Stimulated activated CD4-positive, alpha-beta T cell treated with anti-CD3 and anti-CD28 coated beads, Interleukin-15, amount 100 ng/mL, for 48 hours (primary cell): Measurements from ENCODE around the gene IDH1.
"Not testable (repeated sequence)": the region's sequence is repeated elsewhere in the genome, so short reads cannot be mapped to it uniquely, and the experiment has no call there.

Experiments
- DNase-seq, 2 donors: peaks; one replicate each; pipeline ENCODE4 v3.0.0-alpha.2; 2020; ENCODE audit warnings: low read depth in 2 of 2

Gene IDH1

DNA sequence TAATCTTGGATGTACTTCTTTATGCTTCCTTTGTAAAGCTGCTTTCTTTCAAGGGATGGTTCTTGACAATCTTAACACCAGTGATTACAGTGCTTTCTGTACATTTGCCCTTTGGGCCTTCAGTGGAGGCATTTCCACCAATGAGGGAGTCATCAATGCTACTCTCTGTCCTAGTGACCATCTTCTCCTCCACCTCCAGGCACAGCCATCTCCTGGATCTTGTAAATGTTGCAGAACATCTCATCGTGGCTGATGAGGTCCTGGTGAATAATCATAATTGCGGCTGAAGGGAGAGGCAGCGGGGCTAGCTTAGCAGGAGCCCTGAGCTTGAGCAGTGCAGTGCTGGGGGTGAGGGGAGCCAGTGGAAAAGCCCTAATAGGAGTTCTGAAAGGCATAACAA, 32.5 kb downstream of the IDH1 start:
- DNase-seq: no peak

DNA sequence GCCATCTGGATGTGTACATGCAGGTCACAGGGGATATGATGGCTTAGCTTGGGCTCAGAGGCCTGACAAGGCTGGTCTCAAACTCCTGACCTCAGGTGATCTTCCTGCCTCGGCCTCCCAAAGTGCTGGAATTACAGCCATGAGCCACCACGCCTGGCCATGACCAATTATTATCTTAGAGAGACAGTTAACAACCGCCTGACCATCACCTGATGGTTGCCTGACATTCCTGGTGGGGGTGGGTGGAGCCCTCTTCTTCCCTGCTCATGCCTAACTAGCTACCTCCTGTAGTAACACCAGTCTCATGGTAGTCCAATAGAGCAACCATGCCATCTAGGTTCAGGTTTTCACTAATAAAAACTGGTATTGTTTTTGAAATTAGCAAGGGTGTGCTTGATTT, 33.0 kb downstream of the IDH1 start:
- not testable (repeated sequence) for DNase-seq

DNA sequence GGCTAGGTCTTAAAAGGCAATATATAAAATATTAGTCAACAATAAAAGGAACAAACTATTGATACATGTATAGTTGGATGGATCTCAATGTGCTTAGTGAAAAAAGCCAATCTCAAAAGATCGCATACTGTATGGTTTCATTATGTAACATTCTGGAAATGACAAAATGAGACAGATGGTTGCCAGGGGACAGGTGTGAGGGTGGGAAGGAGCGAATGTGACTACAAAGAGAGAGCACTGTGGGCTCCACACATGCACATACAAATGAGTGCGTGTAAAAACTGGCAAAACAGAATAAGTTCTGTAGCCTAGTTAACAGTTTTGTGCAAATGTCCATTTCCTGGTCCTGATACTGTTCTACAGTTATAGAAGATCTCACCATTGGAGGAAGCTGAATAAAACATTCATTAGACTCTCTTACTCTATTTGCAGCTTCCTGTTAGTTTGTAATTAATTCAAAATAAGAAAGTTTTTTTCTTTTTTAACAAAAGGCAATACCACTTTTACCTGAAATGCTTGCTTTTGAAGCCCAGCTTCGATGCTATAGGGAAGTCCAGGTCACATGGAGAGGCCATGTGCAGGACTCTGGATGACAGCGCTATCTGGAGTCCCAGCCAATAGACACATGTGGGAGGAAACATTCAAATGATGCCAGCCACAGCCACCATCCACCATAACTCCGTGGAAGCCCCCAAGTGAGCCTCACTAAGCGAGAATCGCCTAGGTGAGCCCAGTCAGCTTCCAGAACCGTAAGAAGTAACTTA, 44.0 kb downstream of the IDH1 start:
- DNase-seq: no peak

DNA sequence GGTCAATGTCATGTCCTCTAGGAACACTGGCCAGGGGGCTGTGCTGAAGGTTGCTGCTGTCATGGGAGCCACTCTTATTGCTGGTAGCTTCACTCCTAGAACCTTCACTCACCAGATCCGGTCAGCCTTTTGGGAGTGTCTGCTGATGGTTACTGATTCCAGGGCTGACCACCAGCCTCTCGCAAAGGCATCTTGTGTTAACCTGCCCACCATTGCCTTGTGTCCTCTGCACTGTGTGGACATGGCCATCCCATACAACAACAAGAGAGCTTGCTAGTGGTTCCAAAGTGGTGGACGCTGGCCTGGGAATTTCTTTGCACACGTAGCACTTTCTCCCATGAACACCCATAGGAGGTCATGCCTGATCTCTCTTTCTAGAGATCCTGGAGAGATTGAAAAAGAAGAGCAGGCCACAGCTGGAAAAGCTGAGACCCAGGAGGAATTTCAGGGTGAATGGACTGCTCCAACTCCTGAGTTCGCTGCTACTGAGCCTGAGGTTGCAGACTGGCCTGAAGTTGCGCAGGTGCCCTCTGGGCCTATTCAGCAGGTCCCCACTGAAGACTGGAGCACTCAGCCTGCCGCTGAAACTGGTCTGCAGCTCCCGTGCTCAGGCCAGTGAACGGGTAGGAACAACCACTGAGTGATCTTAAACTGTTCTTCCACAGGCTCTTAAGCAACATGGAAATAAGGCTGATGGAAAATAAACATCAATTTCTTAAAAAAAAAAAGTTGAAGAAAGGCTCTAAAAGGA, 46.4 kb downstream of the IDH1 start:
- DNase-seq: no peak

DNA sequence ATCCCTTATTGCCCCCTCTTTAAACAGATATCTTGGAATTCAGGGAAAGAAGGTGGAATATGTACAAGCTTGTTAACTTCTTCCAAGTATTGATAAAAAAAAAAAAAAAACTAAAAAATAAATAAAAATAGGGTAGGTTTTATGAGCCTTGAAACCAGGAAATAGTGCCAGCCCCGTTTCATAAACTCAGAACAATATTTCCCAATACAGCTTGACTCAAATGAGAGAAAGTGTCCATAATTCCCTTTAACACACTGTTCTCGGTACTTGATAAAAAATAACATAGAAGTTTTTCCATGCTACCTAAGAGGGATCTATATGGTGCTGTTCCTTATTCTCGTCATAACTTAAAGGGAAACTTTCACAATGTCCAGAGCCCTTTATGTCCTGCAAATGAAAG, 47.1 kb downstream of the IDH1 start:
- DNase-seq: no peak

DNA sequence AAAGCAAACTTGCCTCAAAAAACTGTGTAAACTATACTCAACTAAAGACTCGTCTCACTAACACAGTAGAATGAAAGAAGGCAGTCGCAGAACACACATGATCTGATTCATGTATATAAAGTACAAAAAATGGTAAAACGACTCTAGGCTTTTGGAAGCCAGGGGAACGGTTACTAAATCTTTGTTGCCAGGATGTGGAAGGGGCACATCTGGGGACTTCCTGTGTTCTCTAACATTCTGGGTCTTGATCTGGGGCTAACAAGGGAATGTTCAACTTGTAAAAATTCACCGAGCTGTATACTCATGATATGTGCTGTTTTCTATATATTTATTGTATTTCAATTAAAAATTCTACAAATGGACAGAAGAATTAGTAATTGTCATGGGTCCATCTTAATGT, 50.7 kb downstream of the IDH1 start:
- no peak for DNase-seq

DNA sequence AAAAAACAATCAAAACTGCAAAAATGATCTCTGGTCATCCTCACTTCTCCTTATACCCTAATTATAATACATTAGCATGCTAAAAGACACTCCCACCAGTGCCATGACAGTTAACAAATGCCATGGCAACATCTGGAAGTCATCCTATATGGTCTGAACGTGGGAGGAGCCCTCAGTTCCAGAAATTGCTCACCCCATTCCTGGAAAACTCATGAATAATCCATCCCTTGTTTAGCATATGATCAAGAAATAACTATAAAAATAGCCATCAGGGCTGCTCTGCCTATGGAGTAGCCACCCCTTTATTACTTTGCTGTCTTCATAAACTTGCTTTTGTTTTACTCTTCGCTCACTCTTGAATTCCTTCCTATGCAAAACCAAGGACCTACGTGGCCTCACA, 59.3 kb downstream of the IDH1 start:
- DNase-seq: no peak

DNA sequence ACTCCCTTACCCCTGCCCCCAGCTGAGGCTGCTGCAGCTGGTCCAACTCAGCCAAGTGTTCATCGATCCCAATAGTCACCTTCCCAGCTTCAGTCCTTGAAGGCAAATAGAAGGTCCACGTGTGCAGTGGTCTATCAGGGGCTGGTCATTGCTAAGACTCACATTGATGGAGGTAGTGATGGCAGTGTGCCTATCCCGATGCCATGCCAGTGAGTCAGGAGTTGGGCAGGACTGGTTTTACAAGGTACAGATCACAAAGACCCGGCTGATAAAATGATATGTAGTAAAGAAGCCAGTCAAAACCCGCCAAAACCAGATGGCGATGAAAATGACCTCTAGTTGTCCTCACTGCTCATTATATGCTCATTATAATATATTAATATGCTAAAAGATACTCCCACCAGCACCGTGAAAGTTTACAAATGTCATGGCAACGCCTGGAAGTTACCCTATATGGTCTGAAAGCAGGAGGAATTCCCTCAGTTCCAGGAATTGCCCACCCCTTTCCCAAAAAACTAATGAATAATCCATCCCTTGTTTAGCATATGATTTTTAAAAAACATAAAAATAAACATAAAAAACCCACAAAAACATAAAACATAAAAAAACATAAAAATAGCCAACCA, 62.1 kb downstream of the IDH1 start:
- no peak for DNase-seq

DNA sequence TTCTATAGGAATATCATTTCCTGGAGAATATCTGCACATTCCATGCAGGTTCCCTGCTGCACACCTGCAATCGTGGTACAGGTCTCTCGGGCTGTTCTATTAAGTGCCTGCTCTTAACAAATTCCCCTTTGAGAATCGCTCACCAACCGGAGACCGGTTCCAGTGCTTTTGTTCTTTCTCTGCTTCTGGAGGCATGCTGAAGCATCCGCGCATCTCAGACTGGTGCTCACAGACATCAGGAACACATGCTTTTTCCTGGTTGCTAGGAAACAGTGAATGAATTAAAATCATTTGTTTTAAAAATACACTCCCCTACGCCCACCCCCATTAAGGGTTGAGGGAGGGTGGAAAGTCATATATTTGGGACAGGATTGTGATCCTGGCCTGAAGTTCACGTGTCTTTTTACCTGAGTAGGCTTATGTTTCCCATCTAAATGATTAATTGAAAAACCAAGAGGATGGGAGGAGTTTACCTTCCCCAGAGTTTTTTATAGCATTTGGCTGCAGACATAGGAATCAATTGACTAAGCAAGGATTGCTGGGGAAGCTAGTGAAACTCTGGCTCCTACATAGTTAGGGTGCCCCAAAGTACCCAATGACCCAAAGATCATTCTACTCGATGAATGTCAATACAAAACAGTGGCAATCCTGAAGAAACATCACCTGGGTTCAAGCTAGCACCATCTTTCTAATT, 64.9 kb downstream of the IDH1 start, which contains the start of gene C2orf80:
Gene C2orf80, minus strand, starts transcription at position 221 of the 694 bp plus-strand sequence. CDS start 3,044 bp downstream, outside the sequence.
- no peak for DNase-seq

DNA sequence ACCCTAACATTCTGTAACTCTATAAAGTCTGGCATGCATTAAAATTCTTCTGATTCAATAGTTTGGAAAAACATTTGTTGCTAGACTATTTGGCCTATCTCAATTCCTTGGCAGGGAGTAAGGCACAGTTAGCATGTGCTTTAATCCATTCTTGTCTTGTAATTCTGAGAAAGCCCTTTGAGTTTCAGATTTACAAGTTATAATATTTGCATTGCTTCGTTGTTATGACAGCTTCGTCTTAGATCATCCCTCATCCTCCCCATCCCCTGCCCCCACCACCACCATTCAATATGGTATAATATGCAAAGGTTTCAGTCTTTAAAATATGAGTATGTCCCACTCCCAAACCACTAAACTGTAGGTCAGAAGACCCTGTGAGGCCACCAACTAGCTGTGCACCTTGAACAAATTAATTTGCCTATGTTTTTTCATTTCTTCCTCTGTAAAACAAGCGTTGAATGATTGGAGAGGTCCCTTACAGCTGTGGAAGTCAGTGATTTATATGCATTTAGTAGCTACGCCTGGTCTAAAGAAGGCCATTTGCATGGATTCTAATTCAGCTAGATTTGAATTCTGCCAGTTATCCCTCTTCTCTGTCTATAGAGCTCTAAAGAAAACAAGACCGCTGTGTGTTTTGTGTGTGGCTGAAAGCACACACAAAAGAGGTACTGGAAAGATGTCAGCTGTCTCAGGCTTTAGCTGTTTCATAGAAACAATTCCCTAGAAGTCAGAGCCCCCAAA, 65.6 kb downstream of the IDH1 start:
- no peak for DNase-seq

DNA sequence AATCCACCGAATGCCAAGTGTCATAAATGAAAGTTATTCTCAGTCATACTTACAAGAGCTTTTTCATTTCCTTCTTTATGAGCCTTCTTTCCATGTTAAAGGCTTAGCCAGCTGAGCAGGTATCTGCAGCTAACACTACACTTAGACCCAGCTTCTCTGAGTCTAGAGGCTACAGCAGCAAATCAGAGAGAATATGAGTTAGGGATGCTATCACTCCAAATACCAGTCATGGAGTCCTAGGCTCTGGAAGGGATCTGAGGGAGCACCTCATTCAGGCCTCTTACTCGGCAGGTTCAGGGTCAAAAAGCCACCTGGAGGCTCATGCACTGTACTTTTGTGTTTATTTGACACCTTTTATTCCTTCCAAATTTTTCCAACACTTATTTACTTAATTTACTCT, 68.0 kb downstream of the IDH1 start:
- no peak for DNase-seq

DNA sequence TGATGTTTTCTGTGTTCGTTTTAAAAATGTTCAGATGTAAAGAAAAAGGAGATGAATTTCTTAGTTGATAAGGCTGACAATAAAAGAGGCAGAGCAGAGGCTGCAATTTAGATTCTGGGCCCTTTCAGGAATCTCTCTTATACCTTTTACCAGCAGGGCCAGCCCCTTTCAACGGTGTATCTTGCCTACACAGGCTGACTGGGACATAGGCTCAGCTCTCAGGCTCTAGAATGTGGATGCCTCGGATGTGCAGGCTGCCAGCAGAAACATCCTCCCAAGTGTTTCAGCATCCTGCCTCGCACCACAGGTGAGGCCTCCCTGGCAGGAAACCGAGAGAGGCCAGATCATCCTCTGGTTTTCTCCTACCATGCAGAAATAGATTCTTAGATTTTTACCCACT, 68.4 kb downstream of the IDH1 start:
- no peak for DNase-seq
